Measurements from ENCODE around the gene LRRC52. TPM values are rescaled to one million over a fixed set of nuclear protein-coding genes. Genes with fewer than 3 reads are reported as not detected.

LRRC52 gene
- total and polyA plus RNA-seq, 2 of the 8 experiments (the other 6 are each of a cell fraction or from before 2014, with no cell fraction given) = 0.05 TPM; not detected in 1

DNA sequence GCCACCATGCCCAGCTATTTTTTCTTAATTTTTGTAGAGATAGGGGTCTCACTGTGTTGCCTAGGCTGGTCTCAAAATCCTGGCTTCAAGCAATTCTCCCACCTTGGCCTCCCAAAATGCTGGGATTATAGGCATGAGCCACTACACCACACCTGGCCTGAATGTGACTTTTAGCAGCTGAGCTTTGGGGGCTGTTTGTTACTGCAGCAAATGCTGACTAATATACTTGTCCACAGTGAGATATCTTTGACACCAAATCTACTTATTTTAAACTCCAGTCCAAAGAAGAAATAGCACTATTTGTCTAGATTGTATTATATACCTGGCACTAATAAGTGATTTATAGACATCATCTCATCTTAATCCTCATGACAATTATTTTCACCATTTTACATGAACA lies 30.5 kb downstream of the LRRC52 start (continued):
- no peak for TF ChIP-seq EGR1 (IDR thresholded peaks at IDR 0.05; ENCODE audit: borderline replicate concordance, low read depth, low read length)
